ENCODE data around the gene USH1C.

GRCh38 chr11:17543574-17544180 lies 539 bp downstream of the USH1C start:
- no peak for TF ChIP-seq CTCF (IDR thresholded peaks at IDR 0.05)
- TF ChIP-seq EZH2phosphoT487 (IDR thresholded peaks at IDR 0.05): no peak

Measured in neural progenitor cell (in vitro differentiated cells).